Nephron (organoid): ENCODE data around the gene GPX3.

Experiments
- H3K27ac Mint-ChIP-seq, 3 experiments: 2 replicates each; pipeline ENCODE4 v1.8.0; 2020; ENCODE audit warnings: mixed read lengths in 3 of 3, mild to moderate bottlenecking in 2 of 3, moderate library complexity in 1 of 3
- H3K27me3 Mint-ChIP-seq: 2 replicates; pipeline ENCODE4 v1.8.0; 2021; ENCODE audit warnings: low read depth, mild to moderate bottlenecking, moderate library complexity, mixed read lengths
- H3K36me3 Mint-ChIP-seq: 2 replicates; pipeline ENCODE4 v1.8.0; 2020; ENCODE audit warnings: low read depth, mixed read lengths
- H3K4me1 Mint-ChIP-seq: 2 replicates; pipeline ENCODE4 v1.8.0; 2020; ENCODE audit warnings: mixed read lengths
- H3K4me3 Mint-ChIP-seq, 3 experiments: 2 replicates each; pipeline ENCODE4 v1.8.0; 2020; ENCODE audit warnings: mild to moderate bottlenecking in 3 of 3, mixed read lengths in 3 of 3, moderate library complexity in 2 of 3
- H3K9me3 Mint-ChIP-seq: 2 replicates; pipeline ENCODE4 v1.8.0; 2020; ENCODE audit warnings: mixed read lengths
- TF ChIP-seq, protein P1 (sequence below), 3 experiments: fragments of 200-600 bp; sonication (generic); IDR thresholded peaks; one replicate each; pipeline ENCODE4 v1.5.0; 2021; ENCODE audit warnings: antibody characterized with exemption in 3 of 3; ENCODE audit not compliant: unreplicated experiment in 3 of 3

Gene GPX3

DNA sequence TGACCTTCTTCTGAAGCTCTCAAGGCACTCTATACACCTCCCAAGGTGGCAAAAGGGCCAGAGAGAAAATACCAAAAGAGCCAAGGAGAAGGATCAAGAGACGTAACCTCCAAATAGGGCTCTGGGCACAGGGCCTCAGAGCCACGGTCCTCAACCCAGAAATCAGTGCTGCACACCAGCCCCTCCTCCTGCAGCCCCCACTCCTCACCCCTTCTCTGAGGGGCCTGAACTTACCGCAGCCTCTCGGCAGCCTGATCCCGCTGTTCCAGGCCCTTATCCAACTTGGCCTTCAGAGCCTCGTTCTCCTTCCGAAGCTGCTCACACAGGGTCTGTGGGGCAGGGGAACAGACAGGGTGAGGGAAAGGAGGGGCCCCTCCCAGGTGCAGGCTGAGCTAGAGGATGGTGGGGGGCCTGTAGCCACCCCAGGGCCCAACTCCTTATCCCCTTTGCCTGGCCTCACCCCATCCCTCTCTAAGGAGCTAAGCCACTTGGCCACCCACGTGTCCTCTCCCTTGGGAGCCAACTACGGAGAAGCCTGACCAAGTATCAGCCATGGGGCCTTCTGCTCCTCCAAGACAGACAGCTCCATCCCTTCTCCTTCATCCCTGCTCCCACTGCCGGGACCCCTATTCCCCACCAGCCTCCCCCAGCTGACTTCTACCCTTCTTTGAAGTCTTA is 31.7 kb downstream of the GPX3 start:
- no peaks in the 10 kb centered on the region for H3K4me1 Mint-ChIP-seq
- H3K27ac Mint-ChIP-seq = no peak overlapping the region
- TF ChIP-seq, protein P1, sequence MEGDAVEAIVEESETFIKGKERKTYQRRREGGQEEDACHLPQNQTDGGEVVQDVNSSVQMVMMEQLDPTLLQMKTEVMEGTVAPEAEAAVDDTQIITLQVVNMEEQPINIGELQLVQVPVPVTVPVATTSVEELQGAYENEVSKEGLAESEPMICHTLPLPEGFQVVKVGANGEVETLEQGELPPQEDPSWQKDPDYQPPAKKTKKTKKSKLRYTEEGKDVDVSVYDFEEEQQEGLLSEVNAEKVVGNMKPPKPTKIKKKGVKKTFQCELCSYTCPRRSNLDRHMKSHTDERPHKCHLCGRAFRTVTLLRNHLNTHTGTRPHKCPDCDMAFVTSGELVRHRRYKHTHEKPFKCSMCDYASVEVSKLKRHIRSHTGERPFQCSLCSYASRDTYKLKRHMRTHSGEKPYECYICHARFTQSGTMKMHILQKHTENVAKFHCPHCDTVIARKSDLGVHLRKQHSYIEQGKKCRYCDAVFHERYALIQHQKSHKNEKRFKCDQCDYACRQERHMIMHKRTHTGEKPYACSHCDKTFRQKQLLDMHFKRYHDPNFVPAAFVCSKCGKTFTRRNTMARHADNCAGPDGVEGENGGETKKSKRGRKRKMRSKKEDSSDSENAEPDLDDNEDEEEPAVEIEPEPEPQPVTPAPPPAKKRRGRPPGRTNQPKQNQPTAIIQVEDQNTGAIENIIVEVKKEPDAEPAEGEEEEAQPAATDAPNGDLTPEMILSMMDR (IDR thresholded peaks at IDR 0.05; ENCODE audit: unreplicated experiment in 3 of 3) = no peak
- peaks cover 43% of the 10 kb centered on the region for H3K36me3 Mint-ChIP-seq
- H3K9me3 Mint-ChIP-seq = no peaks in the 10 kb centered on the region
- no peak overlapping the region for H3K4me3 Mint-ChIP-seq
- H3K27me3 Mint-ChIP-seq = no peaks in the 10 kb centered on the region

DNA sequence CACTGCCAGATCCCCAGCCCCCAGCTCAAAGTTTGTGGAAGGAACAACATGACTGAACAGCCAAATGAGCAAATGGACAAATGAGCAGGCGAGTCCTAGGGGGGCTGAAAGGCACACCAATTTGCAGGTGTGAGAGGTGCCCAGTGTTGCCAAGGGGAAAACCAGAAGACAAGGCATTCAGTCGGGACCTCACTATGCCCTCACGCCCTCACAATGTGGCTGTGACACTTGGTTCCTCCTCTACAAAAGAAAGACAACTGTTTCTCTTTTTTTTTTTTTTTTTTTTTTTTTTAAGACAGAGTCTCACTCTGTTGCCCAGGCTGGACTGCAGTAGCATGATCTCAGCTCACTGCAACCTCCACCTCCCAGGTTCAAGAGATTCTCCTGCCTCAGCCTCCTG is 32.4 kb downstream of the GPX3 start:
- no peaks in the 10 kb centered on the region for H3K27me3 Mint-ChIP-seq
- H3K9me3 Mint-ChIP-seq = no peaks in the 10 kb centered on the region
- H3K4me3 Mint-ChIP-seq = no peak overlapping the region
- TF ChIP-seq, protein P1 (IDR thresholded peaks at IDR 0.05; ENCODE audit: unreplicated experiment in 3 of 3) = no peak
- peaks cover 39% of the 10 kb centered on the region for H3K36me3 Mint-ChIP-seq
- no peaks in the 10 kb centered on the region for H3K4me1 Mint-ChIP-seq
- H3K27ac Mint-ChIP-seq = no peak overlapping the region

DNA sequence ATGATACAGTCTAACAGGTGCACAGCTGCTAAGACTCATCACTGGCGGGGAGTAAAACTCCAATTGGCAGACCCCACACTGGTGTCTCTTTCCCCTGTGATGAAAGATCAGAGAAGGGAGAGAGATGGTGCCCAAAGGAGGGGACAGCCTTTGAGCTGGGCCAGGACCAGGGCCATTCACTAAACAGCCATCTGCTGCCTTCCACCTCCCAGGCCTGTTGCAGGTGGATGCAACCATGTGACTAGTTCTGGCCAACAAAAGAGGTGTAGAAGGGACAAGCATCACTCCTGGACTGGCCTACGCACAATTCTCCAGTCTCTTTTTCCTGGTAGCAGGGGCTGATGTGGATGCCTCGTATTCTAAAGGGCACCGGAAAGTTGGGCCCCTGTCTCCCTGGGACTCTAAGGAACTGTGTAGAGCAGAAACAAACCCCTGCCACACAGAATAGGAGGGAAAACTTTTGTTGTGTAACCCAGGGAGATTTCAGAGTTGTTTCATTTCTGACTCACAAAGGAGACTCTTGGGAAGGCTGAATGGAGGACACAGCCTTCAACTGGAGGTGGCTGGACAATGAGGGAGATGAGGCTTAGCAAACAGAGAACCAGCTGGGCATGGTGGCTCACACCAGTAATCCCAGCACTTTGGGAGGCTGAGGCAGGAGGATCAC is 33.5 kb downstream of the GPX3 start:
- H3K9me3 Mint-ChIP-seq = no peaks in the 10 kb centered on the region
- peaks cover 2% of the 10 kb centered on the region for H3K4me1 Mint-ChIP-seq
- peaks cover 32% of the 10 kb centered on the region for H3K36me3 Mint-ChIP-seq
- TF ChIP-seq, protein P1 (IDR thresholded peaks at IDR 0.05; ENCODE audit: unreplicated experiment in 3 of 3) = no peak
- H3K27ac Mint-ChIP-seq = no peak overlapping the region
- H3K27me3 Mint-ChIP-seq = no peaks in the 10 kb centered on the region
- no peak overlapping the region for H3K4me3 Mint-ChIP-seq

DNA sequence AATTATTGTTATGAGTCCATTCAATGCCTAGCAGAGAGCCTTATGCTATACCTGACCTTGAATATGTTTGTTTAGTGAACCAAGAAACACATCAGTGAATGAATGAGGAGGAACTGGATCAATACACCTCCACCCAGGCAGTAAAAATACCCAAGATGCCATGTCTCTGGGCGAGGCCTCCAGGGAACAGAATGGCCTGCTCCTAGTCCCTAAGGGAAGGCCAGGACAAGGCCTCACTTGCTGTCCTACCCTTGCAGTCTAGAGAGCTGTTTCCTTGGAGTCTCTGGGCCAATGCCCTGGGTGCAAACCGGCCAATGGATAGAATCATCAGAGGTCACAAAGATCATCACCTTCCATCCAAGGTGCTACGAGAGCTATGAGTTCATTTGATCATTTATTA is 34.3 kb downstream of the GPX3 start:
- Mint-ChIP-seq H3K4me3 (no peak overlapping the region), H3K36me3 (peaks cover 35% of the 10 kb centered on the region), H3K9me3 (no peaks in the 10 kb centered on the region), H3K27me3 (no peaks in the 10 kb centered on the region), H3K4me1 (peaks cover 9% of the 10 kb centered on the region), H3K27ac (no peak overlapping the region)
- TF ChIP-seq, protein P1 (IDR thresholded peaks at IDR 0.05; ENCODE audit: unreplicated experiment in 3 of 3) = no peak

DNA sequence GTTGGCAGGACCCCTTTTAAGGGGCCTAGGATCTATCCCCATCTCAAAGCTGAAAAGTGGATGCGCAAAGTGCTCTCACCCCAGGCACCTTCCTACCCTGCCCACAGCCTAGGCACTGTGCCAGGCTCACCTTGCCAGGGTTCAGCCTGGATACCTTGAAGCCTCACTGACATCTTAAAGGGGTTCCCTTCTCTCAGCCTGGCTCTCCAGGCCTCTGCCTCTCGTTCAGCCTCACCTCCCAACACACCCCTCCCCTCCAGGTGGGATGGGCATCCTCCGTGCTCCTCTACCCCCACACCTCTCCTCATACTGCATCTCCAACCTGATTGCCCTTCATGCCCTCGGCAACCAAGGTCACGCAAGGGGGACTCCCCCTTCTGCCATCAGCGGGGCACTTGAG is 34.9 kb downstream of the GPX3 start:
- TF ChIP-seq, protein P1 (IDR thresholded peaks at IDR 0.05; ENCODE audit: unreplicated experiment in 3 of 3) = no peak
- no peak overlapping the region for H3K27ac Mint-ChIP-seq
- H3K36me3 Mint-ChIP-seq = peaks cover 35% of the 10 kb centered on the region
- H3K9me3 Mint-ChIP-seq = no peaks in the 10 kb centered on the region
- H3K4me1 Mint-ChIP-seq = peaks cover 10% of the 10 kb centered on the region
- H3K4me3 Mint-ChIP-seq = no peak overlapping the region
- H3K27me3 Mint-ChIP-seq = no peaks in the 10 kb centered on the region
